GM12878 (cell line): Measurements from ENCODE around the gene AFMID.

Experiments
- ASH2L ChIP-seq: fragments of 300-600, 200-600 bp; sonication (generic); IDR thresholded peaks from 2 replicates; pipeline ENCODE4 v1.6.1; 2017; ENCODE audit warnings: low read depth, mild to moderate bottlenecking, borderline replicate concordance
- BCLAF1 ChIP-seq: fragments of 450-650 bp; IDR thresholded peaks from 2 replicates; pipeline ENCODE4 v1.6.1; 2017; ENCODE audit warnings: antibody characterized with exemption, mild to moderate bottlenecking, moderate library complexity
- NR2C2 ChIP-seq: IDR thresholded peaks from 2 replicates; pipeline ENCODE4 v1.6.1; 2011; ENCODE audit warnings: borderline replicate concordance, low read depth; ENCODE audit not compliant: control insufficient read depth, insufficient read length
- POLR2A ChIP-seq: IDR thresholded peaks from 2 replicates; pipeline ENCODE4 v1.6.1; 2011; ENCODE audit warnings: low read depth, mild to moderate bottlenecking, low read length
- POLR2AphosphoS5 ChIP-seq: IDR thresholded peaks from 2 replicates; pipeline ENCODE4 v1.6.1; 2011; ENCODE audit warnings: mild to moderate bottlenecking, low read length, inconsistent platforms
- ZNF687 ChIP-seq: fragments of 450-650 bp; IDR thresholded peaks from 2 replicates; pipeline ENCODE4 v1.6.1; 2017; ENCODE audit warnings: mild to moderate bottlenecking, moderate library complexity

- TF ChIP-seq ZNF687 (no peak), POLR2A (no peak), POLR2AphosphoS5 (no peak), BCLAF1 (no peak), NR2C2 (no peak), ASH2L (no peak)
Observed at GRCh38 chr17:78239489-78239931, 52.3 kb downstream of the AFMID start.
